ENCODE measurements around the gene GLP2R. TPM values are rescaled to one million over a fixed set of nuclear protein-coding genes. Genes with fewer than 3 reads are reported as not detected.

GLP2R gene
- total and polyA plus RNA-seq, 2 of the 8 experiments (the other 6 are each of a cell fraction or from before 2014, with no cell fraction given): not detected

DNA sequence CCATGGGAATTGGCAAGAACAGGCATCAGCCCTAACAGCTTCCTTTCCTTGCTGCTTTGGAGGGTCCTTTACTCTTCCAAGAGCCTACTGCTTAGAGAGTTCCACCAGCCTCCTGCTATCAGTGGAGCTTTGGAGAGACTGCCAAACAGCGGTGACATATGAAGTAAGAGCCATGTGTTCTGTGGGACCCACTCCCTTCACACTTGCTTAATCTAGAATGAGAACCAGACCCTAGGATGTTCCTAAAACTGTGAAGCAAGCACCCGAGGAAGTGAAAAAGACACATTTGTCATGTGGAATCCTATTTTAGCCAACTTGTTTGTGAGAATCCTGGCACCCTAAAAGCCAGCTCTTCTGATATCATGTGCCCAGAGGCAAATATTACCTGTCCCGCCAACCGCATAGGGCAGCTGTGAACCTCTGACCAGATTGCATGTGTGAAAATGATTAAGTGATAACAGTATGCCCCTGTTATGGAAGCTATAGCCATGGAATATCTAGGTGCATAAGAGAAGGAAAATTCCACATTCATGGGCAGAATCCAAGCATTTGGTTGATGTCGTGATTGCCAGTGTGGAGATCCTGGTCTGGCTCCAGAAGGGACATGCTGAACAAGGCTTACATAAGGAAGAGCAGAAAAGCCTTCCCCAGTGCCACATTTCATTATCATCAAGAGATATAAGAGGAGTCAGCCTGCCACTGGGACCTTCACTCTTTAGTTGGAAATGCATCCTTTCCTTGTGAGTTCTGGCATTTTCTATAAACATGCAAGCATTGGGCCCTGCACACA lies 60.6 kb downstream of the GLP2R start (continued):
- TF ChIP-seq, protein P1, sequence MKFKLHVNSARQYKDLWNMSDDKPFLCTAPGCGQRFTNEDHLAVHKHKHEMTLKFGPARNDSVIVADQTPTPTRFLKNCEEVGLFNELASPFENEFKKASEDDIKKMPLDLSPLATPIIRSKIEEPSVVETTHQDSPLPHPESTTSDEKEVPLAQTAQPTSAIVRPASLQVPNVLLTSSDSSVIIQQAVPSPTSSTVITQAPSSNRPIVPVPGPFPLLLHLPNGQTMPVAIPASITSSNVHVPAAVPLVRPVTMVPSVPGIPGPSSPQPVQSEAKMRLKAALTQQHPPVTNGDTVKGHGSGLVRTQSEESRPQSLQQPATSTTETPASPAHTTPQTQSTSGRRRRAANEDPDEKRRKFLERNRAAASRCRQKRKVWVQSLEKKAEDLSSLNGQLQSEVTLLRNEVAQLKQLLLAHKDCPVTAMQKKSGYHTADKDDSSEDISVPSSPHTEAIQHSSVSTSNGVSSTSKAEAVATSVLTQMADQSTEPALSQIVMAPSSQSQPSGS (IDR thresholded peaks at IDR 0.05; ENCODE audit: low read length): no peak
- TF ChIP-seq SP2 (IDR thresholded peaks at IDR 0.05; ENCODE audit: low read length): no peak
- no peak for TF ChIP-seq SAP30 (IDR thresholded peaks at IDR 0.05; ENCODE audit: insufficient read depth, insufficient replicate concordance, low read length)
- TF ChIP-seq RAD21 (IDR thresholded peaks at IDR 0.05 in 1 of 2, conservative IDR thresholded peaks at IDR 0.05 in 1 of 2; ENCODE audit: low read depth in 2 of 2, low read length in 2 of 2): no peak
- no peak for TF ChIP-seq CHD2 (IDR thresholded peaks at IDR 0.05; ENCODE audit: low read length)
- no peak for TF ChIP-seq EP300 (IDR thresholded peaks at IDR 0.05; ENCODE audit: borderline replicate concordance in 1 of 2, low read depth in 2 of 2, low read length in 2 of 2)

All from H1 (cell line).